ENCODE results near the gene GPR35.

GPR35 gene

DNA sequence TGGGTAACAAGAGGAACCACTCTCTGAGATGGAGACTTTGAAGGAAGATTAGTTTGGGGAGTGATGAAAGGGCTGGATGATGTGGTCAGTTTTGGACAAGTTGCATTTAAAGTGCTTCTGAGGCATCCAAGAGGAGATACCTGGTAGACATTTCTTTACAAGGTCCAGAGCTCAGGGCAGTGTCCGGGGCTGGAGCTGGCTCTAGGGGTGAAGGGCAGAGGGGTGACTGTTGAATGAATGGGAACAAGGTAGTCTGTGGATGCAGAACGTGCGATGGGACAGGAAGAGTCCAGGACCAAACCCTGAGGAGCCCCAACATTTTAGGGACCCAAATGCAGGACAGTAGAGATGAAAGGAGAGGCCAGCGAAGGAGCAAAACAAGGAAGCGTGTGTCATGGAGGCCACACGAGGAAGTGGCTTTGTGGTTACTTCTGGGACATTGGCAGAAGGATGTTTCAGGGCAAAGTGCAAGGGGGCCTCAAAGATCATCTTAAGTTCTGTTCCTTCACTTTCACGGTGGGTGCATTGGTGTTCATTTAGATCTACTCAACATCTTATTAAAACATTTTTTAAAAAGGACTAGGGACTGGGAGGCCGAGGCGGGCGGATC, 13.6 kb upstream of the GPR35 start:
- Histone ChIP-seq H3K4me3 (ENCODE audit: low read length) (no peak overlapping the region), H3K4me2 (ENCODE audit: low read length) (no peak overlapping the region), H4K20me1 (ENCODE audit: insufficient read depth, low read length) (no peaks in the 10 kb centered on the region), H3K36me3 (replicated peaks; ENCODE audit: low read depth, low read length) (no peaks in the 10 kb centered on the region), H3K9ac (ENCODE audit: low read length) (no peak overlapping the region), H2AFZ (ENCODE audit: low read depth, low read length) (no peak overlapping the region), H3K9me3 (ENCODE audit: insufficient read depth, low read length) (no peaks in the 10 kb centered on the region), H3K79me2 (ENCODE audit: low read length) (no peaks in the 10 kb centered on the region), H3K4me1 (ENCODE audit: low read length) (no peaks in the 10 kb centered on the region), H3K27ac (ENCODE audit: low read length) (no peak overlapping the region), H3K27me3 (ENCODE audit: low read depth, low read length) (no peaks in the 10 kb centered on the region)
- TF ChIP-seq EZH2phosphoT487 (IDR thresholded peaks at IDR 0.05; ENCODE audit: low read depth) (no peak), CTCF (IDR thresholded peaks at IDR 0.05; ENCODE audit: low read depth, low read length) (no peak)

DNA sequence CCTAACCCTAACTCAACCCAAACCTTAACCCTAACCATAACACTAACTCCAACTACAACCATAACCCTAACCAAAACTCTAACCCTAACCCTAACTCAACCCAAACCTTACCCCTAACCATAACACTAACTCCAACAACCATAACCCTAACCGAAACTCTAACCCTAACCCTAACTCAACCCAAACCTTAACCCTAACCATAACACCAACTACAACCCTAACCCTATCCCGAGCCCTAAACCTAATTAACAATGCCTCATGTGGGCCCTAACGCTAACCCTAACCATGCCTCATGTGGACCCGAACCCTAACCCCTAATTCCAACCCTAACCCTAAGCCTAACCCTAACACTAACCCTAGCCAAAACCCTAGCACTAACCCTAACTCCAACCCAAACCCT, 11.5 kb upstream of the GPR35 start:
- Histone ChIP-seq H3K79me2 (ENCODE audit: low read length) (no peaks in the 10 kb centered on the region), H2AFZ (ENCODE audit: low read depth, low read length) (no peak overlapping the region), H3K27me3 (ENCODE audit: low read depth, low read length) (no peaks in the 10 kb centered on the region), H3K9ac (ENCODE audit: low read length) (no peak overlapping the region), H3K9me3 (ENCODE audit: insufficient read depth, low read length) (no peaks in the 10 kb centered on the region), H3K27ac (ENCODE audit: low read length) (no peak overlapping the region), H3K4me2 (ENCODE audit: low read length) (no peak overlapping the region), H3K4me1 (ENCODE audit: low read length) (peaks cover 3% of the 10 kb centered on the region), H4K20me1 (ENCODE audit: insufficient read depth, low read length) (no peaks in the 10 kb centered on the region), H3K4me3 (ENCODE audit: low read length) (no peak overlapping the region), H3K36me3 (replicated peaks; ENCODE audit: low read depth, low read length) (no peaks in the 10 kb centered on the region)
- TF ChIP-seq EZH2phosphoT487 (IDR thresholded peaks at IDR 0.05; ENCODE audit: low read depth) (no peak), CTCF (IDR thresholded peaks at IDR 0.05; ENCODE audit: low read depth, low read length) (no peak)

DNA sequence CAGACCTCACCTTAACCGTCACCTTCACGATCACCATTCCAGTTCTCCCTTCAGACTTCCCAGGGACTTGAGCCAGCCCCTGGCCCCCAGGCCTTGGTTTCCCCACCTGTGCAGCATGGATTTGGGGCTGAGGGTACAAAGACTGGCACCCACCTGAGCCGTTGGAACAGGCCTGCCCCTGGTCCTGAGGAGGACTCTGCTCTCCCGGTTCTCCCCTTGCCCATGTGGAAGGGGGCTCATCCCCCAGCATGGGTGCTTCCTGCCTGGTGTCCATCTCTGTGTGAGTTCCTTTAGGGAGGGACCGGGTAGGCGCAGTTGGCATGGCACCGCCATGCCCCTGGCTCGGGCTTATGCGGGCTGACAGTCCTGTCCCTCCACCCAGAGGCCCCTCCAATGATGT, 10.9 kb upstream of the GPR35 start:
- Histone ChIP-seq H2AFZ (ENCODE audit: low read depth, low read length) (no peak overlapping the region), H3K27me3 (ENCODE audit: low read depth, low read length) (no peaks in the 10 kb centered on the region), H3K79me2 (ENCODE audit: low read length) (no peaks in the 10 kb centered on the region), H3K36me3 (replicated peaks; ENCODE audit: low read depth, low read length) (no peaks in the 10 kb centered on the region), H4K20me1 (ENCODE audit: insufficient read depth, low read length) (no peaks in the 10 kb centered on the region), H3K9me3 (ENCODE audit: insufficient read depth, low read length) (no peaks in the 10 kb centered on the region), H3K27ac (ENCODE audit: low read length) (no peak overlapping the region), H3K4me2 (ENCODE audit: low read length) (no peak overlapping the region), H3K9ac (ENCODE audit: low read length) (no peak overlapping the region), H3K4me1 (ENCODE audit: low read length) (peaks cover 9% of the 10 kb centered on the region), H3K4me3 (ENCODE audit: low read length) (no peak overlapping the region)
- TF ChIP-seq CTCF (IDR thresholded peaks at IDR 0.05; ENCODE audit: low read depth, low read length) = no peak
- no peak for TF ChIP-seq EZH2phosphoT487 (IDR thresholded peaks at IDR 0.05; ENCODE audit: low read depth)

DNA sequence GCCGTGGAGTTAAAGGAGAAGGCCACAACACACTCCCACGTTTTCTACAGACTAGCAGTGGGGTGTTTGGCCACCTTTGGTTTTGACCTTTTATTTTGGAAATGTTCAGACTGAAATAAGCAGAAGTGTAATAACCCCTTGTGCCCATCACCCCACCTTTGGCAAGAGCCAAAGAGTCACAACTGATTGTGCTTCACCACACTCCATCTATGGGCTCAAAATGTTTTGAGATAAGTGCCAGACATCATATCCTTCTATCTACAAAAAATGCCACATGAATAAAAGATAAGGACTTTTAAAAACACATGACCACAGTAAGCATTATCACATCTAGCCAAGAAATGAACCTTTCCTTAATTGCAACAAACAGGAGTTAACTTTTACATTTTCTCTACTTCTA, 9.9 kb upstream of the GPR35 start:
- Histone ChIP-seq H3K4me3 (ENCODE audit: low read length) (no peak overlapping the region), H3K27me3 (ENCODE audit: low read depth, low read length) (no peaks in the 10 kb centered on the region), H3K4me2 (ENCODE audit: low read length) (no peak overlapping the region), H3K4me1 (ENCODE audit: low read length) (peaks cover 19% of the 10 kb centered on the region), H4K20me1 (ENCODE audit: insufficient read depth, low read length) (no peaks in the 10 kb centered on the region), H3K27ac (ENCODE audit: low read length) (no peak overlapping the region), H3K9ac (ENCODE audit: low read length) (no peak overlapping the region), H3K79me2 (ENCODE audit: low read length) (no peaks in the 10 kb centered on the region), H2AFZ (ENCODE audit: low read depth, low read length) (no peak overlapping the region), H3K36me3 (replicated peaks; ENCODE audit: low read depth, low read length) (no peaks in the 10 kb centered on the region), H3K9me3 (ENCODE audit: insufficient read depth, low read length) (no peaks in the 10 kb centered on the region)
- TF ChIP-seq EZH2phosphoT487 (IDR thresholded peaks at IDR 0.05; ENCODE audit: low read depth) = no peak
- no peak for TF ChIP-seq CTCF (IDR thresholded peaks at IDR 0.05; ENCODE audit: low read depth, low read length)

Measured in OCI-LY3 (cell line).